Suppressor macrophage treated with lipopolysaccharide for 4 hours (primary cell): ENCODE measurements around the gene RGS8.
A peak's percentile ranks its signal among the peaks of the same experiment; 100 is the strongest.
"Not testable (repeated sequence)": the region's sequence is repeated elsewhere in the genome, so short reads cannot be mapped to it uniquely, and the experiment has no call there.

ENCODE experiments used
- DNase-seq: peaks from one replicate; pipeline ENCODE4 v3.0.0-alpha.2; 2020

The RGS8 gene

DNA sequence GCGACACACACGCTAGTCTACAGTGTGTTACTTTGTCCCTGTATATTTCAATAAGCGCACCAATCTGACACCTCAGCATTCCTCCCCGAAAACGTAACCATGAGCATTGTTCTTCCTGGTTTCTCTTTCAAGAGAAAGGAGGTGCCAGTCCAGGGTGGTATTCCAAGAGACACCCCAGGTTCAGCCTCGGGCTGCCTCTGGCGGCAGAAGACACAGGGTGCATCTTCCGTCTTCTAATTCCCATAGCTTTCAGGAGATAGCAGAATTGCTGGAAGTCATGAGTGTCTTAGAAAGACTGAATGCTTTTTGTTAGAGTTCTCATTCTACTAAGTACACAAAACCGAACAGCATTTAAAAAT, 15.9 kb upstream of the RGS8 start:
- DNase-seq = no peak

GRCh38 chr1:182699393-182700350, 15.3 kb upstream of the RGS8 start:
- DNase-seq = no peak

DNA sequence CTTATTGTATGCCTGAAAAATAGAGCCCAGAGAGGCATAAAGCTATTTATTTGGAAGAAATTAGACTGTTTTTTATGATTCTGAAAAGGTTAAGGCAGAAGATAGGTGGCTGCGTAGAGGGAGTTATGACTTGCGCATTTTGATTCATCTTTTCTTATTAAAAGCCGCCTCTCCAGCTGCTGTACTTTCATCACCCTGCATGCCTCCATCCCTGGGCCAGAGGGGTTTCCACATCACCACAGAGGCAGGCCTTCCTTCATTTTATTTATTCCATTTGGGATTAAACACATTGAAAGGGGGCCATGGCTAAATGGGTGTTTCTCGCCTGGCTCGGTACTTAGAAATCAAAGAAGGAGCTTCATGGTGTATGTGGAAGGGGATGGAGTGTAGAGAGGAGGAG, 14.6 kb upstream of the RGS8 start:
- DNase-seq = no peak

DNA sequence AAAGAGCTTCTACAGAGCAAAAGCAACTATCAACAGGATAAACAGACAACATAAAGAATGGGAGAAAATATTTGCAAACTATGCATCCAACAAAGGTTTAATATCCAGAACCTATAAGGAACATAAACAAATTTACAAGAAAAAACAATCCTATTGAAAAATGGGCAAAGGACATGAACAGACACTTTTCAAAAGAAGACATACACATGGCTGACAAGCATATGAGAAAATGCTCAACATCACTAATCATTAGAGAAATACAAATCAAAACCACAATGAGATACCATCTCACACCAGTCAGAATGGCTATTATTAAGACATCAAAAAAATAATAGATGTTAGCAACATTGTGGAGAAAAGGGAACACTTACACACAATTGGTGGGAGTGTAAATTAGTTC, 8.8 kb upstream of the RGS8 start:
- DNase-seq = not testable (repeated sequence)

DNA sequence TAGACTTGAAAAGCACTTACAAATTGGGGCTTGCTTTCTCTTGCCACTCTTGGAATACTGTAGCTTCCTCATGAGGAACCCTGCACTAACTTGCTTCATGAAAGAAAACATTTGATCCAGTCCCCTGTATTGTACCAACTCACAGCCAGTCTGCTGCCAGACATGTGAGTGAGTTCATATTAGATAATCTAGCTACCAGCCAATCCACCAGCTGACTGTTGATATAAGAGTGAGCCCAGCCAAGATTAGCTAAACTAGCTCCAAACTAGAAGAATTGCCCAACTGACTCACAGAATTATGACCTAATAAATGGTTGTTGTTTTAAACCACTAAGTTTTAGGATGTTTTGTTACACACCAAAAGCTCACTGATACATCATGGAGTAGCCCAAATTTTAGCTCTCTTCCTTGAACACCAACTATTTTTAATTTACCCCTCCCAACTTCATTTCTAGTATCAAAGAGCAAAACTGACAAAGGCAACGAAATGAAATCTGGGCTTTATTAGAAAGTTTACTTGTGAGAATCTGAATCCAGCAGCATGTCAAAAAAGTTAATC, 6.6 kb upstream of the RGS8 start:
- no peak for DNase-seq

DNA sequence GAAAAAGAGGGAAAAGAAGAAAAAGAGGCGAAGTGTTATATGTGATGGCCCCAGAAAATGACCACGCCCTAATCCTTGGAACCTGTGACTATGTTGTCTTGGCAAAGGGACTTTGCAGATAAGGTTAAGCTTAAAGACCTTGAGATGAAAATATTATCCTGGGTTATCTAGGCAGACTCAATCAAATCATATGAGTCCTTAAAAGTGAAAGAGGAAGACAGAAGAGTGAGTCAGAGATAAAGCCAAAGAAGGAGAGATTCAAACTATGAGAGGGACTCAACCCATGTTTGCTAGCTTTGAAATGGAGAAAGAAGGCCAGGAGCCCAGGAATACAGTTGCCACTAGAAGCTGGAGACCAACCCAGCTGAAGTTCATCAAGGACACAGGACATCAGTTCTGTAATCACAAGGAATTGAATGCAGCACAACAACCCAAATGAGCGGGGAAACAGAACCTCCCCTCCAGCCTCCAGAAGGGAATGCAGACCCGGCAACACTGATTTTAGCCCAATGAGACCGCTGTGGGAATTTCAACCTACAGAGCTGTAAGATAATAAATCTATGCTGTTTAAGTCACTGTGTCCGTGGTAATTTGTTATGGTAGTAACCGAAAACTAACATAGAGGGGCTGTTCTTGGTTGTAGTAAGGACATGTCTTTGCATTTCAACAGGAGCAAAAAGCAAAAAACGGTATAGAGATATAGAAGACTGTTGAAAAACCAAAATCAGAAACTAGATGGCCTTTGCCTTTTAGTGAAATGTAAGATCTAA, 4.2 kb upstream of the RGS8 start:
- DNase-seq = peak; percentile 8

GRCh38 chr1:182687361-182687760, 3.0 kb upstream of the RGS8 start:
- DNase-seq = no peak

- no peak for DNase-seq
Observed at GRCh38 chr1:182686446-182686845, 2.1 kb upstream of the RGS8 start.

DNA sequence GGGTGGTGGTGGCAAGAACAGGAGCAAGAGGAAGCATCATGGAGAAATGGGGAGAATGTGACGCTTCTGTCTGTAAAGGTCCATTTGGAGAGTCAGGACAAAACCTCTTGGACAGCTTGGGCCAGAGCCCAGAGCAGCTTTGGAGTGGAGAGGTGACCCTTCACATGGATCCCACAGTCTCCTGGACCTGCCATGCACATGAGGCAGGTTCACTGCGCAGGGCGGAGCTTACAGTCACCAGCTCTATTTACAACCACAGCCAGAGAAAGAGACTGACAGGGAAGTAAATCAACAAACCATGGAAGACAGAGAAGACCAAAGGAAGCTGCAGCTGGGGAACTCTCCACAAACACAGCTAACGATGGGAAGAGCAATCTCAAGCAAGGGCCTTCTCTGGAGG, 828 bp upstream of the RGS8 start:
- no peak for DNase-seq

DNA sequence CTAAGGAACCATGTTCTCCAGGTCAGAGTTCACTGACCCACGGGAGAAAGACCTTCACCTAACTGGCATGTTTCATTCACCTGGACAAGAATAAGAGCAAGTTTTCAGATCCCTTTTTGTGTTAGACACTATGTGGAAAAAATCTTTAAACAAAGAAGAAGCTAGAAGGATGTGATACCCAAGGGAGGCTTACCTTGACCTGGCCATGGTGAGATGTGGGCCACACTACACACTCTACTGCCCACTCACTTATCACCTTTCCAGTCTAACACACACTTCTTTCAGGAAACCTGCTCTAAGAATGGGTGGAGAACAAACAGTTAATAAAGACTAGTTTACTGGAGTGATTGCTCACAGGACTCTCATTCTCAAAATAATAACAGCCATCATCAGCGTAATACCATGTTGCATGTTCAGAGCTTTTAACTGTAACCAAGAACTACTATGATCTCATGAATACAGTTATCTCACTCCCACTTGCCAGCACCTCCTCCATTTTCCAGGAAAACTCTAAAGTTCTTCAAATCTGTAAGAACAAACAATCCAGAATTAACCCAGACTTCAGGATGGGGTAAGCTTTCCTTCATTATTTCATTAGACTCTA, 1.4 kb downstream of the RGS8 start:
- DNase-seq = no peak

GRCh38 chr1:182682406-182682805, 2.0 kb downstream of the RGS8 start:
- DNase-seq = no peak

DNA sequence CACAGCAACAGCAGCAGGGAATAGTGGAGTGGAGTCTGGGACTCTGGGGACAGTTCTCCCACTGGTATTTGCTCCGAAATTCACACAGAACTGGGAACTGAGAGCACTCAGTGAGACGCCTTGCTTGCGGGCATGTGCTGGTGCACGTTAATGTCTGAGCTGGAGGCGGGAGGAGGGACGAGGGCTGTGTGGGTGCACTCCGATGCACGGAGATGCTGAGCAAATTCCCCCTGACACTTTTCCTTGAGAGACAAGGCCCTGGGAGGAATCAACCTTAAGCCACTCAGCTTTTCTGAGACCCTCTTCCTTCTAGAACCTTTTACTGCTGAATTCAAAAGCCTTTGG, 2.8 kb downstream of the RGS8 start:
- DNase-seq = no peak

DNA sequence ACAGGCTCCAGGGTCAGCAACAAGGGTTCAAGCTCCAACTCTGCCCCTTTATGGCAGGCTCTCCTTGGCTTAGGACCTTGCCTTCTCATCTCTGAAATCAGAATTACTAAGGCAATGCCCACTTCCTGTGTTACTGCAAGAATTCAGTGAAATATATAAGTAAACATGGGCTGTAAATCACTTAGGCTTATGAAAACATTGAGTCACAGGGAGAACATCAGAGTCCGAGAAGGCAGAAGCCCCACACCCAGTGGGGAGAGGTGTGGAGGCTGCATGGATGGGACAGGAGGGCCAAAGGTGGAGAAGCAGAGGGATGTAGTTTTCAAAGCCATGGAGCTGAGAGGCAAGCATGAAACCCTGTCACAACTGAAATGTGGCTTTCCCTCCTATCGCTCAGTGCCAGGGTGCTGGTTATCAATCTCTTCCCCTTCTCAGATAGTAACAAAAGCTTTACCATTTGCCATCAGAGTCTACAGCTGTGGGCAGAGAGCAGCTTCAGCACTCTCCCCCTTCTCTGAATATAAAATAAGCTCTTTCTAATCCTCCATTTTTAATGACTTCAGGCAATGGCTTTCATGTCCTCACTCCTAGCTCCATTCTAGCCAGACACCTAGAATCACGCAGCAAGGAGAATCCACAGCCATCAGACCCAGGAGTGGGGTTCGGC, 3.4 kb downstream of the RGS8 start:
- DNase-seq = no peak

DNA sequence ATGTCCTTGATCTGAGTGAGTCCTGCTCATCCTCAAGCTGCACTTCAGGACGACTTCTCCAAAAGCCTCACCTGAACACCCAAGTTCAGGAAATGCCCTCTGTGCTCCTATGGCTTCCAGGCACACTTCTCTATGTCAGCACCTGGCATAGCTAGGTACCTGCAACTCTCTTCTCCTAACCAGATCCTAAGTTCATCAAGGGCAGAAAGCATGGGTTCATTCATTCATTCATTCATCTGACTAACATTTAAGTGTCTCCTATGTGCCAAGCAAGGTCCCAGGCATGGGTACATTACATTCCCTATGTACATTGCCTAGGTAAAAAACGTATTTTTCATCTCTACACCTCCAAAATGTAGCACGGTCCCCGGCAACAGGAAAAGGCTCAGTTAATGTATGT, 4.0 kb downstream of the RGS8 start:
- no peak for DNase-seq

- DNase-seq = no peak
Observed at GRCh38 chr1:182679684-182680083, 4.7 kb downstream of the RGS8 start.

- DNase-seq = no peak
Observed at GRCh38 chr1:182677397-182678098, 6.8 kb downstream of the RGS8 start.

- no peak for DNase-seq
Observed at GRCh38 chr1:182676274-182676673, 8.1 kb downstream of the RGS8 start.

DNA sequence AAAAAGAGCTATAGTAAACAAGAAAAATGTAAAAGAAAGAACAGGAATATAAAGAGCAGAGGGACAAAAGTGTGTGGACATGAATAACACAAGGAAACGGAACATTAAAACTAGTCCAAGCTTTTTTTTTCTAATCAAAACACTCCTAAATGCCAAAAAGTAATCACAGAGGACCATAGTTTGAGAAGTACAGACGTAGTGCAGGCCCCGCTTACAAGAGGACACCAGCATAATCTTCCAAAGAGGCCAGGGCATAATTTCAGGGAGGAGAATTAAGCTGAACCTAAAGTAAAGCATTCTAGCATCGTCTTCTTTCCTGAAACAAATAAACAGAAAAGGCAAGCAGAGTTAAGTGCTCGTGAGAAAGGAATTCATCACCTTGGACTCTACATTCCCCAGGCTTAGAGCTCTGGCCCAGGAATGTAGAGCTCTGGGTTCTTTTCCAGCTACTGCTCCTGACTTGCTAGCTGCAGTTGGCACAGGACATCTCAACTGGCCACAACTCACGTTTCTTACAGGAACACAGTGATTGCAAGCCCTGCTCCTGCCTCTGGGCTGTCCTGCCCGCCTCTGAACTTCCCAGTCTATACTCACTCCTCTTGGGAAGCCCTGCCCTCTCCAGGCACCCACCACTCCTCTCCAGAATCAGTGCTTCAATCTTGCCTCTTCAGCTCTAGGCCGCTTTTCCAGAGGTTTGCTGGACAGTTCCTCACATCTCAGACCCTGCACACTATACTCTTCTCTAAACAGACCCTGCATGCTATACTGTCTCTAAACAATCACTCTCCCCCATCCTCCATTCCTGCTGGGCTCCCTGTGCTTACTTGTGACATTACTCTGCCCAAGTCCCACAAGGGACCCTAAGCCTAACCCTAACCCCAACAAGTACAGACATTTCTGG, 9.8 kb downstream of the RGS8 start:
- no peak for DNase-seq

- DNase-seq = no peak
Observed at GRCh38 chr1:182672487-182672836, 11.9 kb downstream of the RGS8 start.

DNA sequence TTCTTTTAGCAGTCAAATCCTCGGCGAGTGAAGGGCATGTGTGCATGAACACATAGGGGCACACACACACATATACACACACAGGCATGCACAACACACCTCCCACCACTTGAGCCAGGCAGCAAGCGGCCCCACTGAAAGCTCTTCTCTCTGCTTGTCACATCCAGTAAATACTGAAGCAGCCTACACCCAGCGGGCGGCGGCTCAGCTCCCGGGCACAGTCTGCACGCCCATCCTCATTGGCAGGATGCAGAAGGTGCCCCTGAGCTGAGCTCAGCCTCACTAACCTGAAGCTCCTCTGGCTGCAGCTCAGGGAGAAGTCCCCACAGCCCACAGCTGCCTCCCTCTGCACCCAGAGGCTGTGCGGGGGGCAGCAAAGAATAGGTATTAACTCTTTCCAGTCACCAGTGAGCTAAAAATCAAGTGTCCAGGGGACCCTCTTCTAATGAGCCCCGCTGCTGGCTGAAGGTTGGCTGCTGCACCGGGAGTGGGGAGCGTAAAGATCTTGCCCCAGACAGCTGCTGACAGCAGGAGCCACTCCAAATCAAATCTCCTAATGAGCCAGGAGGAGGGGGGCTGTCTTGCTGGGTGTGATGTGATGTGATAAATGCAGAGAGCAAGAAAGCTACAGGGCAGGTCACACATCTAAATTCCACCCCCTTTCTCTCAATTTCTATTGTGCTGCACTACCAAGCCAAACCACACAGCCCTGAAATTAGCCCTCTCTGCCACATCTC, 12.5 kb downstream of the RGS8 start:
- DNase-seq = no peak
